Liver (tissue), 9 donors: Measurements from ENCODE around the gene PKDREJ. TPM values are rescaled to one million over a fixed set of nuclear protein-coding genes. Genes with fewer than 3 reads are reported as not detected.

Experiments
- DNase-seq: peaks from one replicate; pipeline ENCODE4 v3.0.0-alpha.2; 2017; ENCODE audit warnings: low spot score
- H3K27ac ChIP-seq, 2 donors: one replicate each; pipeline ENCODE4 v1.7.0; 2013; ENCODE audit warnings: inconsistent platforms in 2 of 2, low read length in 2 of 2, control low read depth in 1 of 2, low read depth in 1 of 2, mild to moderate bottlenecking in 1 of 2
- H3K27me3 ChIP-seq, 4 donors: one replicate each; pipeline versions ENCODE4 v1.6.1 to v1.7.0; 2013; ENCODE audit warnings: low read length in 3 of 4, inconsistent platforms in 1 of 4, mild to moderate bottlenecking in 1 of 4, moderate library complexity in 1 of 4; ENCODE audit not compliant: control insufficient read depth in 4 of 4, insufficient read depth in 4 of 4
- H3K36me3 ChIP-seq, 4 donors: one replicate each; pipeline versions ENCODE4 v1.6.1 to v1.7.0; 2013; ENCODE audit warnings: low read length in 3 of 4, mild to moderate bottlenecking in 3 of 4, low read depth in 1 of 4, moderate library complexity in 1 of 4; ENCODE audit not compliant: control insufficient read depth in 4 of 4, insufficient read depth in 3 of 4
- H3K4me1 ChIP-seq, 4 donors: one replicate each; pipeline versions ENCODE4 v1.6.1 to v1.7.0; 2013; ENCODE audit warnings: low read length in 3 of 4, mild to moderate bottlenecking in 3 of 4, moderate library complexity in 1 of 4; ENCODE audit not compliant: control insufficient read depth in 4 of 4, insufficient read depth in 4 of 4
- H3K4me3 ChIP-seq, 3 donors: one replicate each; pipeline versions ENCODE4 v1.6.1 to v1.7.0; 2013; ENCODE audit warnings: low read length in 3 of 3, control low read depth in 1 of 3, low read depth in 1 of 3, mild to moderate bottlenecking in 1 of 3
- H3K9ac ChIP-seq, 2 donors: one replicate each; pipeline ENCODE4 v1.7.0; 2013; ENCODE audit warnings: low read length in 2 of 2, mild to moderate bottlenecking in 2 of 2, moderate library complexity in 2 of 2, control low read depth in 1 of 2, low read depth in 1 of 2
- H3K9me3 ChIP-seq, 4 donors: one replicate each; pipeline versions ENCODE4 v1.6.1 to v1.7.0; 2013; ENCODE audit warnings: low read length in 3 of 4; ENCODE audit not compliant: control insufficient read depth in 4 of 4
- ATF3 ChIP-seq: IDR thresholded peaks from 2 replicates; pipeline ENCODE4 v1.6.1; 2016; ENCODE audit warnings: antibody characterized with exemption
- CTCF ChIP-seq: fragments of 150-350 bp; IDR thresholded peaks from 2 replicates; pipeline ENCODE4 v1.5.1; 2017; ENCODE audit warnings: improper control_type of control experiment, low read depth, low read length; ENCODE audit not compliant: missing input control
- EGR1 ChIP-seq, 2 donors: IDR thresholded peaks; 2 replicates each; pipeline ENCODE4 v1.6.1; 2016 to 2018; ENCODE audit warnings: antibody characterized with exemption in 2 of 2, low read depth in 2 of 2
- FOXA1 ChIP-seq: IDR thresholded peaks from 2 replicates; pipeline ENCODE4 v1.6.1; 2016; ENCODE audit warnings: antibody characterized with exemption
- FOXA2 ChIP-seq: IDR thresholded peaks from 2 replicates; pipeline ENCODE4 v1.6.1; 2016; ENCODE audit warnings: antibody characterized with exemption
- GABPA ChIP-seq, 2 donors: IDR thresholded peaks in 1 of 2; conservative IDR thresholded peaks in 1 of 2; 2 replicates each; pipeline ENCODE4 v1.6.1; 2016; ENCODE audit warnings: antibody characterized with exemption in 2 of 2, mild to moderate bottlenecking in 1 of 2, moderate library complexity in 1 of 2
- HNF4A ChIP-seq, 2 donors: conservative IDR thresholded peaks; 2 replicates each; pipeline ENCODE4 v1.6.1; 2016; ENCODE audit warnings: antibody characterized with exemption in 2 of 2, mild to moderate bottlenecking in 2 of 2
- HNF4G ChIP-seq: IDR thresholded peaks from 2 replicates; pipeline ENCODE4 v1.6.1; 2016; ENCODE audit warnings: antibody characterized with exemption
- JUND ChIP-seq, 2 donors: IDR thresholded peaks; 2 replicates each; pipeline ENCODE4 v1.6.1; 2016; ENCODE audit warnings: antibody characterized with exemption in 2 of 2
- MAX ChIP-seq: IDR thresholded peaks from 2 replicates; pipeline ENCODE4 v1.6.1; 2016; ENCODE audit warnings: antibody characterized with exemption
- NR2F2 ChIP-seq: IDR thresholded peaks from 2 replicates; pipeline ENCODE4 v1.6.1; 2016; ENCODE audit warnings: antibody characterized with exemption
- RAD21 ChIP-seq, 2 donors: IDR thresholded peaks; 2 replicates each; pipeline ENCODE4 v1.6.1; 2016; ENCODE audit warnings: antibody characterized with exemption in 2 of 2, mild to moderate bottlenecking in 2 of 2
- REST ChIP-seq: IDR thresholded peaks from 2 replicates; pipeline ENCODE4 v1.6.1; 2016; ENCODE audit warnings: antibody characterized with exemption, mild to moderate bottlenecking
- RXRA ChIP-seq, 2 donors: IDR thresholded peaks; 2 replicates each; pipeline ENCODE4 v1.6.1; 2017 to 2018; ENCODE audit warnings: antibody characterized with exemption in 2 of 2, mild to moderate bottlenecking in 1 of 2
- SP1 ChIP-seq: IDR thresholded peaks from 2 replicates; pipeline ENCODE4 v1.6.1; 2018; ENCODE audit warnings: antibody characterized with exemption, mild to moderate bottlenecking
- TAF1 ChIP-seq: conservative IDR thresholded peaks from 2 replicates; pipeline ENCODE4 v1.6.1; 2016; ENCODE audit warnings: antibody characterized with exemption, mild to moderate bottlenecking
- YY1 ChIP-seq: IDR thresholded peaks from 2 replicates; pipeline ENCODE4 v1.6.1; 2016; ENCODE audit warnings: antibody characterized with exemption, mild to moderate bottlenecking
- ZBTB33 ChIP-seq: IDR thresholded peaks from 2 replicates; pipeline ENCODE4 v1.6.1; 2016; ENCODE audit warnings: antibody characterized with exemption
- WGBS: extraction: QIAGEN DNeasy Blood & Tissue Kit; methylation state at CpG from one replicate; pipeline ENCODE4 v1.1.7; 2013; 5-methylcytosine and 5-hydroxymethylcytosine counted together
- polyA plus RNA-seq, 2 donors: library from polyadenylated mRNA; stranded (reverse) in 1 of 2; unstranded in 1 of 2; fragments of 200-250 nt in 1 of 2; fragments of >200 nt in 1 of 2; fragmentation: Nextera tagmentation in 1 of 2; extraction: Ambion mirVana in 1 of 2; gene quantifications; one replicate each; pipeline versions ENCODE4 v1.2.1 to v1.2.3, GENCODE V29; 2013 to 2015
- total RNA-seq, 2 donors: library from RNA; depleted of rRNA; stranded (reverse); fragments of >200 nt; gene quantifications; one replicate each; pipeline ENCODE4 v1.2.3, GENCODE V29; 2014
- donor health status: healthy.
- donor health status: healthy.
- donor health status: healthy.
- donor health status: healthy.
- donor health status: healthy.

PKDREJ gene
- total and polyA plus RNA-seq, 4 donors, result under 0.01 to 0.05 (median 0.02) TPM

GRCh38 chr22:46308283-46308988 is 45.3 kb upstream of the PKDREJ start:
- WGBS, result 97% methylated on average over 23 of the region's 23 CpGs
- H3K4me3 ChIP-seq, result no peak overlapping the region
- no peak for TF ChIP-seq GABPA (IDR thresholded peaks at IDR 0.05 in 1 of 2, conservative IDR thresholded peaks at IDR 0.05 in 1 of 2)
- no peak for TF ChIP-seq MAX
- TF ChIP-seq SP1, result no peak
- TF ChIP-seq FOXA2, result no peak
- no peak for TF ChIP-seq FOXA1
- no peak for TF ChIP-seq HNF4G
- TF ChIP-seq YY1, result no peak
- TF ChIP-seq RAD21 (IDR thresholded peaks at IDR 0.05), result no peak
- TF ChIP-seq TAF1, result no peak
- no peak for TF ChIP-seq NR2F2
- no peak for TF ChIP-seq HNF4A (conservative IDR thresholded peaks at IDR 0.05)
- TF ChIP-seq CTCF, result no peak
- TF ChIP-seq RXRA (IDR thresholded peaks at IDR 0.05), result no peak
- no peak for TF ChIP-seq ZBTB33
- no peak for TF ChIP-seq JUND (IDR thresholded peaks at IDR 0.05)
- TF ChIP-seq EGR1 (IDR thresholded peaks at IDR 0.05; ENCODE audit: low read depth in 2 of 2), result no peak
- TF ChIP-seq ATF3, result no peak
- no peak for TF ChIP-seq REST
- H3K27me3 ChIP-seq, result no peaks in the 10 kb centered on the region
- H3K4me1 ChIP-seq, result no peaks in the 10 kb centered on the region
- H3K36me3 ChIP-seq, result no peaks in the 10 kb centered on the region
- H3K27ac ChIP-seq, result no peak overlapping the region
- H3K9me3 ChIP-seq, result no peaks in the 10 kb centered on the region
- H3K9ac ChIP-seq, result no peak overlapping the region
- no peak for DNase-seq
